OCI-LY7 (cell line): ENCODE results near the gene DNAJB1.

Experiments used
- EZH2phosphoT487 ChIP-seq: fragments of 200-600 bp; sonication (generic); IDR thresholded peaks from 2 replicates; pipeline ENCODE4 v1.6.1; 2018; ENCODE audit warnings: low read depth, borderline replicate concordance, mild to moderate bottlenecking, mixed run types, antibody characterized with exemption, low read length, moderate library complexity, mixed read lengths
- TF ChIP-seq, protein P1 (sequence below): fragments of 200-600 bp; sonication (generic); conservative IDR thresholded peaks from 2 replicates; pipeline ENCODE4 v1.5.1; 2014; ENCODE audit warnings: mild to moderate bottlenecking, antibody characterized with exemption, low read length, moderate library complexity, mixed read lengths

DNA sequence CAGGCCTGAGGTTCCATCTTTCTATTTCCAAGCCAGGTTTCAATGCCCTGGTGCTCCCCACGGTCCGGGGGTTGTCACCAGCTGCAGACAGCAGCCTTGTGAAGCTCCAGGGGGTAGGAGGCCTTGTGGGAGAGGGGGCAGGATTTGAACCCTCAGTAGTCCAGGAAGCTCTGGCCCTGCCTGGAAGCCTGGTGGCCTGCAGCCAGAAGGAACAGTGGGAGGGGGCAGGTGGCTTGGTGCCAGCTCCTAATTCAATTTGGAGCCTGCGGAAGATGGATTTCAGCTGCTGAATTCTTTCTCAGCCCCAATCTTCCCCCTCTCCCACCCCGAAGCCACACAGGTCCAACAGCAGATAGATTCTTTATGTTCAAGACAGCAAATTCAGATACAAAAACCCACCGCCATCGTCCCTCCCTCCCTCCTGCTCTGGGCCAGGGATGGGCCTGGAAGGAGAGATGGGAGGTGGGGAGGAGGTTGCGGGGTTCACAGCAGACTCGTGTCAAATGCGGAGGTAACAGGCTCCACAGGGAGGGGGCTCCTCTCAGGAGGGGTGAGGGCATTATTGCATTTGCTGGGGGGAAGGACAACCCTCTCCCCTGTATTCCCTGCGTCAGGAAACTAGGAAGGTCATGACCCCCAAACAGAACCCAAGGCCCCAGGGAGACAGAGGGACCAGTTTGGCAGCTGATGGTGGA is 40.6 kb downstream of the DNAJB1 start:
- TF ChIP-seq, protein P1, sequence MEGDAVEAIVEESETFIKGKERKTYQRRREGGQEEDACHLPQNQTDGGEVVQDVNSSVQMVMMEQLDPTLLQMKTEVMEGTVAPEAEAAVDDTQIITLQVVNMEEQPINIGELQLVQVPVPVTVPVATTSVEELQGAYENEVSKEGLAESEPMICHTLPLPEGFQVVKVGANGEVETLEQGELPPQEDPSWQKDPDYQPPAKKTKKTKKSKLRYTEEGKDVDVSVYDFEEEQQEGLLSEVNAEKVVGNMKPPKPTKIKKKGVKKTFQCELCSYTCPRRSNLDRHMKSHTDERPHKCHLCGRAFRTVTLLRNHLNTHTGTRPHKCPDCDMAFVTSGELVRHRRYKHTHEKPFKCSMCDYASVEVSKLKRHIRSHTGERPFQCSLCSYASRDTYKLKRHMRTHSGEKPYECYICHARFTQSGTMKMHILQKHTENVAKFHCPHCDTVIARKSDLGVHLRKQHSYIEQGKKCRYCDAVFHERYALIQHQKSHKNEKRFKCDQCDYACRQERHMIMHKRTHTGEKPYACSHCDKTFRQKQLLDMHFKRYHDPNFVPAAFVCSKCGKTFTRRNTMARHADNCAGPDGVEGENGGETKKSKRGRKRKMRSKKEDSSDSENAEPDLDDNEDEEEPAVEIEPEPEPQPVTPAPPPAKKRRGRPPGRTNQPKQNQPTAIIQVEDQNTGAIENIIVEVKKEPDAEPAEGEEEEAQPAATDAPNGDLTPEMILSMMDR: no peak
- no peak for TF ChIP-seq EZH2phosphoT487
